GM20431 (cell line): Measurements from ENCODE around the gene ZNF10.

Source experiments
- in situ Hi-C: fragments of 300-500 bp; cut with MseI, MboI; formaldehyde crosslinking; loops from one replicate; pipeline ENCODE4 v1.15.0; 2020; ENCODE audit warnings: low sequenced_read_pairs; ENCODE audit not compliant: unreplicated experiment

The ZNF10 gene

GRCh38 chr12:133190176-133190575 lies 59.7 kb downstream of the ZNF10 start:
- in situ Hi-C loops = no loop called here

GRCh38 chr12:133192847-133193246 lies 62.4 kb downstream of the ZNF10 start:
- in situ Hi-C loops = no loop called here

GRCh38 chr12:133201888-133202287 lies 71.5 kb downstream of the ZNF10 start:
- in situ Hi-C loops = no loop called here

GRCh38 chr12:133202493-133203343 lies 72.3 kb downstream of the ZNF10 start:
- in situ Hi-C loops = no loop called here

- in situ Hi-C loops = no loop called here
These were observed 73.2 kb downstream of the ZNF10 start for GRCh38 chr12:133203344-133204263.

GRCh38 chr12:133204264-133204603 lies 73.8 kb downstream of the ZNF10 start:
- in situ Hi-C loops = no loop called here

- in situ Hi-C loops = no loop called here
These were observed 76.0 kb downstream of the ZNF10 start for GRCh38 chr12:133206390-133206789.
